Bronchial smooth muscle cell (primary cell): ENCODE measurements around the gene ZNF69. TPM values are rescaled to one million over a fixed set of nuclear protein-coding genes. Genes with fewer than 3 reads are reported as not detected.

Experiments
- total RNA-seq: library from RNA; depleted of rRNA; stranded (reverse); fragments of >200 nt; gene quantifications from 2 replicates; pipeline ENCODE4 v1.2.1, GENCODE V29; 2014

The ZNF69 gene
- 2.9 and 4.1 TPM in 2 replicates for total RNA-seq

DNA sequence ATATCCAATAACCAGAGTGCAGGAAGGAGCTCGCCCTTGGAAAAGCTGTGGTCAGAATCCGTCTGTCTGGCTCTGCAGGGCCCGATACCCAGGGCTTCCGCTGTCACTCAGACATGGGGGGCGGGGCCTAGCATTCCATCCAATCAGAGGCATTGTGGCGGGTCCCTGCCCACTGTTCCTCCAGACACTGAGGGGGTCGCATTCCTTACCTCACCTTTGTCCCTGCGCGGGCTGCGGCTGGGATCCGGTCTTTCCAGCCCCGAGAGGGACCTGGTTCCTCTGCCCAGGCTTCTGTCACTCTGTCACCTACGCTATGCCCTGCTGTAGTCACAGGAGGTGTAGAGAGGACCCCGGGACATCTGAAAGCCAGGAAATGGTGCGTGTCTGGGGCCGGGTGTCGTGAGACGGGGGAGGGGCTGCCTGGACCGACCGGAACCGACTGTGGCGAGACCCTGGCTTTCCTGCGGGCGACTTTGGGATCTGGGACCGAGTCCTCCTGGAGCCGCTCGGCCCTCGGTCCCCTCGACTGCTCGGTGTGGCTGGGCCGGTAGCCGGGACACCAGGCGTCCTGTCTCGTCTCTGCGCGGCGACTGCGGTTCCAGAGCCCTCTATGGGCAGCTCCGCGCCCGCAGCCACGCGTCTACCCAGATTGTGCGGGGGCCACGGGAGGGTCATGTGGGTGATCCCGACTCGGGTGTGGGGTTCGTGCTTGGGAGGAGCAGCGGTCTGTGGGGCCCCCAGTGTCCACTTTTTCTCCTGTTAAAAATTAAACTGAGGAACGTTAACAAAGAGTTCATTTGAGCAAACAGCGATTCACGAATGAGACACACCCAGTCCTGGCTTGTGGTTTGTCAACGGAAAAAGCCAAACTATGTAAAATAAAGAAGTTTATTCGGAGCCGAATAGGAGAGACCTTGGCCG, at the start of gene ZNF69:
Gene ZNF69, plus strand, starts transcription at position 172 of the 921 bp plus-strand sequence. Its CDS starts 142 bp downstream, at position 314.

DNA sequence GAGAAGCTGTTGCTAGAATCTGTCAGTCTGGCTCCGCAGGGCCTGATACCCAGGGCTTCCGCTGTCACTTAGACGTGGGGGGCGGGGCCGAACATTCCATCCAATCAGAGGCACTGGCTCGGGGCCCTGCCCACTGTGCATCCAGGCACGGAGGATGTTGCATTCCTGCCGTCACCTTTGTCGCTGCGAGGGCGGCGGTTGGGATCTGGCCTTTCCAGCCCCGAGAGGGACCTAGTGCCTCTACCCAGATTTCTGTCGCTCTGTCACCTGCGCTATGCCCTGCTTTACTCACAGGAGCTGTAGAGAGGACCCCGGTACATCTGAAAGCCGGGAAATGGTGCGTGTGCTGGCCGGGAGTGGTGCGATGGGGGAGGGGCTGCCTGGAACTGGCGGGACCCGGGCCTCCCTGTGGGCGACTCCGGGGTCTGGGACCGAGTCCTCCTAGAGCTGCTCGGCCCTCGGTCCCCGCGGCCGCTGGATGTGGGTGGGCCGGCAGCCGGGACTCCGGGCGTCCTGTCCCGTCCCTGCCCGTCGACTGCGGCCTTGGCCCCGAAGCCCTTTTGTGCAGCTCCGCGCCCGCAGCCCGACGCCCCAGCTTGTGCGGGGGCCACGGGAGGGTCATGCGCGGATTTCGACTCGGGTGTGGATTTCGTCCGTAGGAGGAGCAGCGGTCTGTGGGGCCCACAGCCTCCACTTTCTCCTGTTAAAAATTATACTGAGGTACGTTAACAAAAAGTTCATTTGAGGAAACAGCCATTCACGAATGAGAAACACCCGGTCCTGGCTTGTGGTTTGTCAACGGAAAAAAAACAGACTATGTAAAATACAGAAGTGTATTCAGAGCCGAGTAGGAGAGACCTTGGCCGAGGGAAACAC, 38.8 kb upstream of the ZNF69 start, which contains the start of gene ZNF439:
Gene ZNF439, plus strand, starts transcription at position 133 of the 876 bp plus-strand sequence. Its CDS starts 142 bp downstream, at position 275.

GRCh38 chr19:11924886-11925650, 37.5 kb downstream of the ZNF69 start, which contains the start of gene ZNF700:
Gene ZNF700 (plus strand): TSS chr19:11925107. CDS start chr19:11925211, 104 bp downstream.

Other genes starting within 250 kb of the ZNF69 start
- 2.8 and 5.2 TPM in 2 replicates for gene ZNF823, start 148.8 kb upstream of the ZNF69 start, total RNA-seq
- 12.8 and 13.4 TPM in 2 replicates for gene ZNF441, start 120.8 kb upstream of the ZNF69 start, total RNA-seq
- gene ZNF491, start 89.3 kb upstream of the ZNF69 start, total RNA-seq = 2.8 and 3.9 TPM in 2 replicates
- gene ZNF440, start 73.5 kb upstream of the ZNF69 start, total RNA-seq = 6.3 and 9.8 TPM in 2 replicates
- gene ZNF439, start 39.1 kb upstream of the ZNF69 start, total RNA-seq = 5.0 and 6.9 TPM in 2 replicates
- 5.5 and 6.9 TPM in 2 replicates for gene ZNF700, start 37.3 kb downstream of the ZNF69 start, total RNA-seq
- gene ZNF763, start 77.3 kb downstream of the ZNF69 start, total RNA-seq = 0.86 and 2.5 TPM in 2 replicates
- gene ZNF433, start 147.9 kb downstream of the ZNF69 start, total RNA-seq = 4.0 and 4.9 TPM in 2 replicates
- gene ZNF878, start 165.2 kb downstream of the ZNF69 start, total RNA-seq = 0.09 and 0.16 TPM in 2 replicates
- gene ZNF844, start 176.9 kb downstream of the ZNF69 start, total RNA-seq = 6.6 and 6.8 TPM in 2 replicates